PC-9 (cell line): ENCODE results near the gene KIF26A. TPM values are rescaled to one million over a fixed set of nuclear protein-coding genes. Genes with fewer than 3 reads are reported as not detected.

Experiments
- BruUV-seq: library from RNA; stranded (reverse); fragments of 400-500 nt; replicated peaks from 2 replicates; lab custom pipeline; 2021; lab: Mats Ljungman, UMichigan
- CTCF ChIA-PET: fragments of 300-600 bp; sonication (Branson Sonifier 250); formaldehyde crosslinking; loops from one replicate; lab custom pipeline; 2022; ENCODE audit warnings: antibody characterized with exemption; lab: Charles Lee
- POLR2A ChIA-PET: fragments of 300-600 bp; sonication (Branson Sonifier 250); formaldehyde crosslinking; loops from one replicate; lab custom pipeline; 2022; ENCODE audit warnings: antibody characterized with exemption; ENCODE audit not compliant: unreplicated experiment; lab: Charles Lee
- DNase-seq, 2 experiments: peaks; one replicate each; pipeline versions ENCODE4 v3.0.0 to v3.0.0-alpha.2; 2015 to 2022; ENCODE audit warnings: mixed read lengths in 1 of 2
- H2AFZ ChIP-seq: fragments of 200-600 bp; sonication (generic); 2 replicates; pipeline ENCODE4 v1.8.1; 2017; ENCODE audit warnings: antibody characterized with exemption
- H3F3A ChIP-seq: fragments of 200-600 bp; sonication (generic); 2 replicates; pipeline ENCODE4 v1.8.1; 2017; ENCODE audit warnings: antibody characterized with exemption, mild to moderate bottlenecking, low read depth; ENCODE audit not compliant: insufficient read depth
- H3K27ac ChIP-seq: fragments of 200-600 bp; sonication (generic); 2 replicates; pipeline ENCODE4 v1.6.1; 2016; ENCODE audit warnings: mixed run types
- H3K27me3 ChIP-seq: fragments of 200-600 bp; sonication (generic); 2 replicates; pipeline ENCODE4 v1.6.1; 2016; ENCODE audit warnings: low read depth, mixed run types; ENCODE audit not compliant: insufficient read depth
- H3K36me3 ChIP-seq: fragments of 200-600 bp; sonication (generic); 2 replicates; pipeline ENCODE4 v1.6.1; 2016; ENCODE audit warnings: low read depth, mixed run types
- H3K4me1 ChIP-seq: fragments of 200-600 bp; sonication (generic); replicated peaks from 2 replicates; pipeline ENCODE4 v1.6.1; 2016; ENCODE audit warnings: mixed run types; ENCODE audit not compliant: insufficient read depth
- H3K4me2 ChIP-seq: fragments of 200-600 bp; sonication (generic); 2 replicates; pipeline ENCODE4 v1.6.1; 2017; ENCODE audit warnings: mixed run types
- H3K4me3 ChIP-seq: fragments of 200-600 bp; sonication (generic); 2 replicates; pipeline ENCODE4 v1.6.1; 2016; ENCODE audit warnings: mixed run types
- H3K79me2 ChIP-seq: fragments of 200-600 bp; sonication (generic); 2 replicates; pipeline ENCODE4 v1.6.1; 2017; ENCODE audit warnings: low read depth, mixed run types
- H3K9me2 ChIP-seq: fragments of 200-600 bp; sonication (generic); 2 replicates; pipeline ENCODE4 v1.8.1; 2017; ENCODE audit warnings: mild to moderate bottlenecking; ENCODE audit not compliant: insufficient read depth
- H3K9me3 ChIP-seq: fragments of 200-600 bp; sonication (generic); 2 replicates; pipeline ENCODE4 v1.8.1; 2016; ENCODE audit warnings: low read depth; ENCODE audit not compliant: insufficient read depth
- H4K20me1 ChIP-seq: fragments of 200-600 bp; sonication (generic); 2 replicates; pipeline ENCODE4 v1.8.1; 2017; ENCODE audit not compliant: insufficient read depth
- CTCF ChIP-seq: fragments of 200-600 bp; sonication (generic); conservative IDR thresholded peaks from 2 replicates; pipeline ENCODE4 v1.6.1; 2017; ENCODE audit warnings: mixed run types, antibody characterized with exemption, mild to moderate bottlenecking, moderate library complexity
- EZH2 ChIP-seq: fragments of 200-600 bp; sonication (generic); IDR thresholded peaks from 2 replicates; pipeline ENCODE4 v1.8.0; 2017; ENCODE audit warnings: antibody characterized with exemption, low read depth
- intact Hi-C: fragments of 100-400 bp; cut with micrococcal nuclease; formaldehyde crosslinking; loops from one replicate; pipeline ENCODE4 v1.10.0; 2022; ENCODE audit not compliant: unreplicated experiment
- total RNA-seq: library from RNA; stranded (reverse); gene quantifications from 2 replicates; pipeline ENCODE4 v1.2.3, GENCODE V29; 2021

Gene KIF26A
- total RNA-seq, 1 experiment from 2014 or later, result 0.17 TPM

DNA sequence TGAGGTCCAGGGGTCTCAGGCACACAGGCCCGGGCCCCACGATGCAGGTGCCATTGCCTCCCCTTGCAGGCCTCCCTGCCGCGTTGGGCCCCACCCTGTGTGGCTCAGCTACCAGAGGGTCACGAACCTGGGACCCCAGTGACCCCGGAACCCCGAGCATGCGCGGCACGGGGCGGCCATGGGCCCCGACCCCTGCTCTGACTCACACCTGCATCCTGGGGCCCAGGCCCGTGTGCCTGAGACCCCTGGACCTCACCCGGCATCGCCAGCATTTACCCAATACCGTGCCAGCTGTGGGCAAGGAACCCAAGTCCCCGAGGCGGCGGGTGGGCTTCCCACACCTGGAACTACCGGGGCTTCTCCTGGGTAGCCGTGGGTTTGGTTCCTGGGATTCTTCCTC is 25.2 kb downstream of the KIF26A start:
- no peak for TF ChIP-seq EZH2
- TF ChIP-seq CTCF, result no peak
- intact Hi-C loops, result no loop called here
- no peaks in the 10 kb centered on the region for H3K79me2 ChIP-seq
- H4K20me1 ChIP-seq, result no peaks in the 10 kb centered on the region
- no peaks in the 10 kb centered on the region for H3K36me3 ChIP-seq
- no peak for DNase-seq
- ChIA-PET POLR2A (no interaction called here), CTCF (no interaction called here)
- peaks cover 87% of the 10 kb centered on the region for H3K27me3 ChIP-seq
- H3F3A ChIP-seq, result peaks cover 6% of the 10 kb centered on the region; the same call in 1 of the 2 replicates
- no peak overlapping the region for H3K27ac ChIP-seq
- H2AFZ ChIP-seq, result no peak overlapping the region
- no peaks in the 10 kb centered on the region for H3K9me3 ChIP-seq
- no peak overlapping the region for H3K4me3 ChIP-seq
- no peaks in the 10 kb centered on the region for H3K9me2 ChIP-seq
- H3K4me2 ChIP-seq, result no peak overlapping the region
- no peaks in the 10 kb centered on the region for H3K4me1 ChIP-seq
- BruUV-seq, result no TSS peak

DNA sequence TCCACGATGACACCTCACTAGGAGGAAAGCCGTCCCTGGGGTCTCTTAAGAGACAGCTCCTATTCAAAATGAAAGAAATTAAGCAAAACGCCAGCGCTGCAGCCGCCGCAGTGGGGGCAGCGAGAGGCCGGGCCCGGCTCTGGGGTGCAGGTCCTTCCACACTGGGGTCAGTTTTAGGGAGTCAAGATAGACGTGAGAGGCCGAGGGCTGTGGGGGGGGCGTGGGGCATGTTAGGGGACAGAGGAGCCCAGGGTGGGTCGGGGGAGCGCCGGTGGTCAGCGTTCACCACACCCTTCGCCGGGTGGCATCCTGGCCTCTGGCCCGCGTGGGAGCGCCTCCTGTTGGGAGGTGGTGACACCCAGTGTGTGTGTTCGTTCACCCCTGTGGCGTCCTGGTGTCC is 25.7 kb downstream of the KIF26A start:
- Histone ChIP-seq H3K36me3 (no peaks in the 10 kb centered on the region), H3K4me3 (no peak overlapping the region), H2AFZ (no peak overlapping the region), H3K4me1 (no peaks in the 10 kb centered on the region), H3F3A (peaks cover 6% of the 10 kb centered on the region; the same call in 1 of the 2 replicates), H3K79me2 (no peaks in the 10 kb centered on the region), H3K27me3 (peaks cover 87% of the 10 kb centered on the region), H3K9me3 (no peaks in the 10 kb centered on the region), H3K9me2 (no peaks in the 10 kb centered on the region), H3K4me2 (no peak overlapping the region), H4K20me1 (no peaks in the 10 kb centered on the region), H3K27ac (no peak overlapping the region)
- ChIA-PET POLR2A (no interaction called here), CTCF (no interaction called here)
- intact Hi-C loops, result no loop called here
- TF ChIP-seq CTCF, result no peak
- TF ChIP-seq EZH2, result no peak
- DNase-seq, result no peak
- BruUV-seq, result no TSS peak

- Histone ChIP-seq H3K36me3 (no peaks in the 10 kb centered on the region), H3K4me3 (no peak overlapping the region), H3K4me2 (no peak overlapping the region), H3K27me3 (peaks cover 89% of the 10 kb centered on the region), H3F3A (peaks cover 6% of the 10 kb centered on the region; the same call in 1 of the 2 replicates), H3K79me2 (no peaks in the 10 kb centered on the region), H2AFZ (no peak overlapping the region), H3K4me1 (no peaks in the 10 kb centered on the region), H3K9me3 (no peaks in the 10 kb centered on the region), H4K20me1 (no peaks in the 10 kb centered on the region), H3K27ac (no peak overlapping the region), H3K9me2 (no peaks in the 10 kb centered on the region)
- intact Hi-C loops, result no loop called here
- POLR2A ChIA-PET, result no interaction called here
- no TSS peak for BruUV-seq
- DNase-seq, result no peak
- TF ChIP-seq EZH2 (no peak), CTCF (no peak)
- CTCF ChIA-PET, result no interaction called here
Measured at GRCh38 chr14:104164512-104164911, 26.1 kb downstream of the KIF26A start.
